B cell (primary cell): ENCODE data around the gene AQP6.

Source experiments
- CTCF ChIP-seq: fragments of 200-600 bp; IDR thresholded peaks from one replicate; pipeline ENCODE4 v1.8.0; 2022; ENCODE audit warnings: antibody characterized with exemption, mild to moderate bottlenecking
- EZH2 ChIP-seq: IDR thresholded peaks from 2 replicates; pipeline ENCODE4 v1.6.1; 2012; ENCODE audit warnings: borderline replicate concordance, low read depth, mild to moderate bottlenecking, moderate library complexity, low read length; ENCODE audit not compliant: insufficient read depth, poor library complexity, severe bottlenecking

- TF ChIP-seq EZH2 (no peak), CTCF (peak; percentile 91)
Measured at GRCh38 chr12:49967042-49967776, 5.5 kb upstream of the AQP6 start.
